Tongue (tissue), 2 donors: ENCODE results near the gene RETREG3. TPM values are rescaled to one million over a fixed set of nuclear protein-coding genes. Genes with fewer than 3 reads are reported as not detected.
A peak's percentile ranks its signal among the peaks of the same experiment; 100 is the strongest.
"Not testable (repeated sequence)": the region's sequence is repeated elsewhere in the genome, so short reads cannot be mapped to it uniquely, and the experiment has no call there.

Experiments used
- DNase-seq: peaks from one replicate; pipeline ENCODE4 v3.0.0-alpha.2; 2015
- total RNA-seq: library from RNA; depleted of rRNA; stranded (reverse); fragments of >200 nt; gene quantifications from one replicate; pipeline ENCODE4 v1.2.3, GENCODE V29; 2014

Gene RETREG3
- total RNA-seq, 1 donor from 2014 or later, result 52.6 TPM

DNA sequence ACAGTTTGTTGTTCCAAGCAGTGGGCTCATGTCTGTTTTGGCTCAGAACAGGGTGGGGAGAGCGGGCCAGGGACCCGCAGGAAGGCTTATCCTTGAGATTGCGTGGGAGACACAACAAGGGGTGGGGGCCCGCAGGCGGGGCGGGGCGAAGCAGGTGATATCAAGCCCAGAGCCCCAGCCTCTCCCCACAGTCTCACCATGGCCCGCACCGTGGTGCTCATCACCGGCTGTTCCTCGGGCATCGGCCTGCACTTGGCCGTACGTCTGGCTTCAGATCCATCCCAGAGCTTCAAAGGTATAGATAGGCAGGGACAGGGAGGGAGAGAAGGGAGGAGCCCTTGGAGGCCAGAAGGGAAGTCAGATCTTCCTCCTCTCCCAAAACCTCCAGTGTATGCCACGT lies 56.4 kb downstream of the RETREG3 start, which contains the start of gene HSD17B1:
HSD17B1 (plus strand) TSS at position 188 of the 400 bp plus-strand sequence; CDS start at position 199, 11 bp downstream.
- DNase-seq, result not testable (repeated sequence)

GRCh38 chr17:42548993-42549755 lies 60.0 kb downstream of the RETREG3 start:
- DNase-seq, result no peak

- peak; percentile 75 for DNase-seq
These were observed 60.9 kb downstream of the RETREG3 start for GRCh38 chr17:42548070-42548837.

GRCh38 chr17:42547698-42548069 lies 61.5 kb downstream of the RETREG3 start:
- no peak for DNase-seq

DNA sequence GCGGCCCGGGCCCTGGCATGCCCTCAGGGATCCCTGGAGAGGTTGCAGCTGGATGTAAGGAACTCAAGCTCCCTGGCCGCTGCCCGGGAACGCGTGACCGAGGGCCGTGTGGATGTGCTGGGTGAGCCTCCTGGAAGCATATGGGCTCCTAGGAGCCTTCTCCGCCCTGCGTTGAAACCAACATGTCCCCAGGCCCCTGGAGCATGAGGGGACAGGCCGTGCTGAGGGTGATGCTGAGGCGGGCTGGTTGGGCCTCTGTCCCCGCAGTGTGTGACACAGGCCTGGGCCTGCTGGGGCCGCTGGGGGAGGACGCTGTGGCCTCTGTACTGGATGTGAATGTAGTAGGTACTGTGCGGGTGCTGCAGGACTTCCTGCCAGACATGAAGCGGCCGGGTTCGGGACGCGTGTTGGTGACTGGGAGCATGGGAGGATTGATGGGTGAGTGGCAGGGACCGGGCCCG lies 62.1 kb downstream of the RETREG3 start:
- DNase-seq, result no peak

DNA sequence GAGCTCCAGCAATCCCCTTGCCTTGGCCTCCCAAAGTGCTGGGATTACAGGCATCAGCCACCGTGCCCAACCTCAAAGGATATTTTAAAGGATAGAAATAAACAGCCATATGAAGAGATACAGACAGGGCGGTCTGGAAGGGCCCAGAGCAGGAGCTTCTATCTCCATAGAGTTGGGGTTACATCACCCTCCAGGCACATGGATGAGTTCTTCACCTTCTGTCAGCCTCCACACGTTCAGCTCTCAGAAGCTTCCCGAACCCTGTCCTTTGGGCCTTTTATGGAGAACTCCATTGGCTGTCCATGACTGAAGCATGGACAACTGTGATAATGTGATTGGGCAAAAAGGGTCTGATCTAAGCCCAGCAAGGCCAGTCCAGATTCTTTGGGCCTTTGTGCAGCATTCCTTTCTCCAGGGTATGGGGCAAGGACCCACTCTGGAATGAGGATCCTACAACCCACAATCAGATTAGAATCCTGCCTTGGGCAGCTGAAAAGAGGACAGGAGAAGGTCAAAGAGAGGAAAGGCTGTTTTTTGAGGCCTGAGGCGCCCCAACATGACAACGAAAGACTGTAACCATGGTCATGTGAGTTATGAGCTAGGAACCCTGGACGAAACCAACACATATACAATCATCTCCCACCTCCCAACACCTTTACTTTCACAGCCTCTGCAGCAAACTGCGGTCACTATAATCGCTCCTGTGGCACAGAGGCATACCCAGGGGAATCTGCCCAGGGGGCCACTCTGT lies 63.2 kb downstream of the RETREG3 start:
- not testable (repeated sequence) for DNase-seq

GRCh38 chr17:42544874-42545283 lies 64.3 kb downstream of the RETREG3 start:
- DNase-seq, result no peak

GRCh38 chr17:42543190-42544079 lies 65.7 kb downstream of the RETREG3 start:
- DNase-seq, result peak; percentile 64

DNA sequence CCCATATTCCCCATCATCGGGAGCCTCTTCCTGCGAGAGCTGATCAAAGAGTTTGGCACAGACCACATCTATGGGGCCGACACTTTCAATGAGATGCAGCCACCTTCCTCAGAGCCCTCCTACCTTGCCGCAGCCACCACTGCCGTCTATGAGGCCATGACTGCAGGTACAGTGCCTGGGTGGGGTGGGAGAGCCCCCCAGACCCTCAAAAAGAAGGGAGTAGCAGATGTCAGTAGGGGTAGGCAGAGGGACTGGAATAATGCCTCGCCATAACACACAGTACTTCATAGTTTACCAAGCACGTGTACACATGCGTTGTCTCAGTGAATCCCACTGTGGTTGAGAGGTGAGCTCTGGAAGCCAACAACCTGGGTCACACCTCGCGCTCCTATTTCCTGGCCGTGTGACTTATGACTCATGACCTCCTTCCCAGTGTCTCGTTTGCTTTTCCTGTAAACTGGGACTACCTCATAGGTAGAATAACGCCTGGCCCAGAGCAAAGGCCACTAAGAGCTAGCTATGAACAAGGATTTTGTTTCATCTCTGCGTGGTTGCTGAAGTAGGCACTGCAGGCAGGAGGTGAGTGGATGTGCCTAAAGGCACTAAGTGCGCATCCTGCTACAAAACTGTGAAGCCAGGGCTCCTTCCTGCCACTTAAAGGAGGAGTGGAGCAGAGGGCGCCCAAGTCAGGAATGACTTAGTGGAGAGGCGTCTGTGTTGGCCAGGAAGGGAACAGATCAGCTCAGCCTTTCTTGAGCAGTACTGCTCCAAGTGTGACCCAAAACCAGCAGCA lies 67.9 kb downstream of the RETREG3 start:
- no peak for DNase-seq

DNA sequence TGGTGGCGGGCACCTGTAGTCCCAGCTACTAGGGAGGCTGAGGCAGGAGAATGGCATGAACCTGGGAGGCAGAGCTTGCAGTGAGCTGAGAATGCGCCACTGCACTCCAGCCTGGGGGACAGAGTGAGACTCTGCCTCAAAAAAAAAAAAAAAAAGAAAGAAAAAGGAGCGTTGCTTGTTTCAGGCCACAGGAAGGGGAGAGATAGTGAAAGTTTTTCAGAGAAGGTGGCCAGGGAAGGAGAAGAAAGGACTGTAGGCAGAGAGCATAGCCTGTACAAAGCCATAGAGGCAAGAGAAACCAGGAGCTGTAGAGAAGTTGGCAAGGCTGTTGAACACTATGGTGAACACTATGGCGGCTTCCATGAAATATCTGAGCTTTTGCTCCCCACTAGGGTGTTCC lies 68.6 kb downstream of the RETREG3 start:
- DNase-seq, result not testable (repeated sequence)

- DNase-seq, result no peak
These were observed 70.7 kb downstream of the RETREG3 start for GRCh38 chr17:42538482-42538881.

DNA sequence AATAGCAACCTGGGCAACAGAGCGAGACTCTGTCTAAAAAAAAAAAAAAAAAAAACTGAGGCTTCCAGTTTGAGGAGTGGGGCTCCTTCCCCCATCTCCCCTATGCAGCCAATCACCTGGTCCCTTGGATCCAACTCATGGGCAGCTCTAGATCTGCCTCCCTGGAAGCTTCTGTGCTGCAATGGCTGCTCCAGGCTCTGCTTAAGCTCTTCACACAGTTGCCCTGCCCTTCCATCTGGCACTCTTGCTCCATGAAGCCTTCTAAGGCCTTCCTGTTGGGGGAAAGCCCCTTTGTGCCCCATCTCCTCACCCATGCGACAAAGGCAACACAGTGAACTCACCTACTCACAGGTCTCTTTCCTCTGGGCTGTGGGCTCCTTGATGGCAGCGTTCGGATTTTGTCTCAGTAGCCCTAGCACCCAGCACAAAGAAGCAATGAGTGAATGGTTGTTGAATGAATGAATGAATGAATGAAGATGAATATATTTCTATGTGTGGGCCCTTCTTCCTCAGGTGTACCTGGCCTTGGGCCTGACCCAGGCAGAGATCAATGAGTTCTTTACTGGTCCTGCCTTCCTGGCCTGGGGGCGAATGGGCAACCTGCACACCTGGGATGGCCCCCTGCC lies 71.2 kb downstream of the RETREG3 start:
- no peak for DNase-seq

- DNase-seq, result no peak
These were observed 71.9 kb downstream of the RETREG3 start for GRCh38 chr17:42537156-42537805.

DNA sequence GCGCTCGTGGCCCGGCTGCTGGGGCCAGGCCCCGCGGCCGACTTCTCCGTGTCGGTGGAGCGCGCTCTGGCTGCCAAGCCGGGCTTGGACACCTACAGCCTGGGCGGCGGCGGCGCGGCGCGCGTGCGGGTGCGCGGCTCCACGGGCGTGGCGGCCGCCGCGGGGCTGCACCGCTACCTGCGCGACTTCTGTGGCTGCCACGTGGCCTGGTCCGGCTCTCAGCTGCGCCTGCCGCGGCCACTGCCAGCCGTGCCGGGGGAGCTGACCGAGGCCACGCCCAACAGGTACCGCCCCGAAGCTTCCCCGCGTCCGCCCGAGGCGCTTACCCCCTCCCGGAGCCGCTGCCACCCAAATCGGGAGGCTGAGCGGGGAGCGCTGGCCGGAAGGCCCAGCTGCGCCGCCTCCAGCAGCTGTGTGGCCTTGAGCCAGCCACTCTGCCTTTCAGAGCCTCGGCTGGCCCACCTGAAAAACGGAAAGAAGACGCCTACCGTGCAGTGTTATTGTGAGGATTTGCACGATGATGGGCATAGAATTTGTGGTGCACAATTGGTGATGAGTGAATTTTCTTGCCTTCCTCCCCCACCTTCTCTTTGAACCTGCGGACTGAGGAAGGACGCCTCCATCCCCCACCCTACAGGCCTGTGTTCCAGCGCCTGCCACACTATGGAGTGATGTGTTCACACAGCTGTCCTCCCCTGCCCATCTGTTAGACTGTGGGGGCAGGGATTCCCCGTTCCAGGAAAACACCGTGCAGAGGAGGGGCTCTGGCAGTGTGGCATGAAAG lies 72.6 kb downstream of the RETREG3 start:
- peak; percentile 96 for DNase-seq

DNA sequence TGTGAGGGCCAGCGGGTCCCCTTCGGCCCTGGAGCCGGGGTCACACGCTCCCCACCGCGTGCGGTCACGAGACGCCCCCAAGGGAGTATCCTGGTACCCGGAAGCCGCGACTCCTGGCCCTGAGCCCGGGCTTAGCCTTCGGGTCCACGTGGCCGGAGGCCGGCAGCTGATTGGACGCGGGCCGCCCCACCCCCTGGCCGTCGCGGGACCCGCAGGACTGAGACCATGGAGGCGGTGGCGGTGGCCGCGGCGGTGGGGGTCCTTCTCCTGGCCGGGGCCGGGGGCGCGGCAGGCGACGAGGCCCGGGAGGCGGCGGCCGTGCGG lies 73.2 kb downstream of the RETREG3 start, which contains the start of gene NAGLU:
NAGLU (plus strand) TSS at position 194 of the 324 bp plus-strand sequence; CDS start at position 226, 32 bp downstream.
- peak; percentile 97 for DNase-seq

- DNase-seq, result peak; percentile 29
These were observed 73.8 kb downstream of the RETREG3 start for GRCh38 chr17:42535155-42536047.

GRCh38 chr17:42531455-42532354 lies 77.5 kb downstream of the RETREG3 start:
- peak; percentile 71 for DNase-seq
